KMS-11 (cell line): ENCODE measurements around the gene RTL10.

Experiments
- H2AFZ ChIP-seq: fragments of 200-600 bp; sonication (generic); 2 replicates; pipeline ENCODE4 v1.6.1; 2016; ENCODE audit warnings: antibody characterized with exemption, mixed run types, low read depth
- H3K27ac ChIP-seq: fragments of 200-600 bp; sonication (generic); 2 replicates; pipeline ENCODE4 v1.6.1; 2016; ENCODE audit warnings: mild to moderate bottlenecking, mixed run types
- H3K27me3 ChIP-seq: fragments of 200-600 bp; sonication (generic); 2 replicates; pipeline ENCODE4 v1.6.1; 2017; ENCODE audit warnings: mild to moderate bottlenecking, low read depth, mixed run types, moderate library complexity; ENCODE audit not compliant: insufficient read depth
- H3K36me3 ChIP-seq: fragments of 200-600 bp; sonication (generic); 2 replicates; pipeline ENCODE4 v1.6.1; 2017; ENCODE audit warnings: mild to moderate bottlenecking, mixed run types; ENCODE audit not compliant: insufficient read depth
- H3K4me1 ChIP-seq: fragments of 200-600 bp; sonication (generic); 2 replicates; pipeline ENCODE4 v1.6.1; 2016; ENCODE audit warnings: mild to moderate bottlenecking, low read depth, mixed run types; ENCODE audit not compliant: poor library complexity, severe bottlenecking
- H3K4me2 ChIP-seq: fragments of 200-600 bp; sonication (generic); 2 replicates; pipeline ENCODE4 v1.7.0; 2016; ENCODE audit warnings: mild to moderate bottlenecking, mixed run types
- H3K4me3 ChIP-seq: fragments of 200-600 bp; sonication (generic); IDR thresholded peaks from 2 replicates; pipeline ENCODE4 v1.6.1; 2017; ENCODE audit warnings: low read depth, low read length, mixed read lengths; ENCODE audit not compliant: insufficient read depth
- H3K79me2 ChIP-seq: fragments of 200-600 bp; sonication (generic); 2 replicates; pipeline ENCODE4 v1.6.1; 2016; ENCODE audit warnings: low read depth, mixed run types; ENCODE audit not compliant: insufficient read depth
- H3K9ac ChIP-seq: fragments of 200-600 bp; sonication (generic); 2 replicates; pipeline ENCODE4 v1.6.1; 2016; ENCODE audit warnings: mild to moderate bottlenecking, mixed run types
- H4K20me1 ChIP-seq: fragments of 200-600 bp; sonication (generic); 2 replicates; pipeline ENCODE4 v1.6.1; 2016; ENCODE audit warnings: mild to moderate bottlenecking, mixed run types; ENCODE audit not compliant: insufficient read depth
- CTCF ChIP-seq: fragments of 200-600 bp; sonication (generic); conservative IDR thresholded peaks from 2 replicates; pipeline ENCODE4 v1.6.1; 2017; ENCODE audit warnings: low read depth, mild to moderate bottlenecking, antibody characterized with exemption, low read length, moderate library complexity, mixed read lengths

RTL10 gene

DNA sequence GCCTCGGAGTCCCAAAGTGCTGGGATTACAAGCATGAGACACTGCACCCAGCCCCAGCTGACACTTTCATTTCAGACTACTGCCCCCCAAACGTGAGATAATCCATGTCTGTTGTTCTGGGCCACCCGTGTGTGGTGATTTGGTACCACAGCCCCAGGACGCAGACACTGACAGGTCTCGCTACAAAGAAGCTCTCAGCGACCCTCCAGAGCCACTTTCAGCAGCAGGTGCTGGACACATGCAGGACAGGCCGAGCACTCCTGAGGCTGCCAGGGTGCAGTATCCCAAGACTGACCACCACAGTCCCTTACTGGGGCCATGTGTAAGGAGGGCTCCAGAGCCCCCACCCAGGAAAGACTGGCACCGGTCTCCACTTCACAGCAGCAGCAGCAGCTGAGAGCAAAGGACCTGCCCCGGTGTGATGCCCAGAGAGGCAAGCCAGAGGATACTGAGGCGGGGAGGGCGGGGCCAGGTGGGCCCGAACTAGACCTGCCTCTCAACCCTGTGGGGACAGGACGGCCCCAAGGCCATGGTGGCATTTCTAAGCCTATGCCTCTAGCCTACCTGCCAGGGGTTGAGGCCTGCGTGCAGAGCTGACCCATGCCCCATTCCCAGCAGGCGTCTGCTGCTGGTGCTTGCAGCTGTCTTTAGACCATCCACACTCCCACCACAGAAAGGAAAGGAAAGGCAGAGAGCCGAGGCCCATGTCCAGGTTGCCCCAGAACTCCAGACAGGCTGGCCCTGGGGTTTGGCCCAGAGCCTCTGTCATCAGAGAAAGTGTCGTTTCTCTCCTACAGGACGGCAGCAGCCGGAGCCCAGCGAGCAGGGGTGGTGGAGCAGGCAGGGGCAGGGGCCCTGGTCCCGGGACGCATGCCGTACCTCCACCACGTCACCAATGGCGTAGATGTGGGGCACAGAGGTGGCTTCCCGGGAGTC lies 28.0 kb upstream of the RTL10 start:
- H3K9ac ChIP-seq, result no peak overlapping the region
- no peak overlapping the region for H3K27ac ChIP-seq
- H3K4me3 ChIP-seq, result no peak overlapping the region
- TF ChIP-seq CTCF, result no peak
- H3K4me1 ChIP-seq, result no peaks in the 10 kb centered on the region
- no peaks in the 10 kb centered on the region for H3K36me3 ChIP-seq
- H3K79me2 ChIP-seq, result no peaks in the 10 kb centered on the region
- H3K27me3 ChIP-seq, result no peaks in the 10 kb centered on the region
- H2AFZ ChIP-seq, result no peak overlapping the region
- no peaks in the 10 kb centered on the region for H4K20me1 ChIP-seq
- no peak overlapping the region for H3K4me2 ChIP-seq

- Histone ChIP-seq H4K20me1 (no peaks in the 10 kb centered on the region), H3K4me3 (no peak overlapping the region), H3K4me1 (no peaks in the 10 kb centered on the region), H3K27ac (no peak overlapping the region), H3K27me3 (no peaks in the 10 kb centered on the region), H3K79me2 (no peaks in the 10 kb centered on the region), H3K9ac (no peak overlapping the region), H3K36me3 (no peaks in the 10 kb centered on the region), H2AFZ (no peak overlapping the region), H3K4me2 (no peak overlapping the region)
- no peak for TF ChIP-seq CTCF
Measured at GRCh38 chr22:19880786-19881569, 26.3 kb upstream of the RTL10 start.

GRCh38 chr22:19879992-19880785 lies 25.5 kb upstream of the RTL10 start:
- Histone ChIP-seq H4K20me1 (no peaks in the 10 kb centered on the region), H3K27ac (no peak overlapping the region), H3K4me3 (no peak overlapping the region), H3K79me2 (no peaks in the 10 kb centered on the region), H2AFZ (no peak overlapping the region), H3K4me1 (no peaks in the 10 kb centered on the region), H3K4me2 (no peak overlapping the region), H3K9ac (no peak overlapping the region), H3K36me3 (no peaks in the 10 kb centered on the region), H3K27me3 (no peaks in the 10 kb centered on the region)
- no peak for TF ChIP-seq CTCF

DNA sequence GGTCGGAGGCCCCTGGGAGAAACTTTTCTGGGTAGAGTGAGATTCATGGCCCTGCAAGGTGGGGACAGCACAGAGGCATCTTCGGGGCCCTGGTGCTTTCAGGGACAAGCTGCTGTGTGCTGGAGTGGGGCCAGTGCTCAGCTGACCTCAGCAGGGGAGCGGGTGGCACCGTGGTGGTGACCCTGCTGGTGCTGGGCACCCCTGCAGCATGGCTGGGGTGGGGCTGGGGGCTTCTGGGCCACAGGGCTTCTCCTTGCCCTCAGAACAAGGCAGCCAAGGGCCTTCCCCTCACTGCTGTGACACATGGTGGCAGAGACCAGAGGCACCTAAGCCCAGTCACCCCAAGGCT lies 24.9 kb upstream of the RTL10 start:
- H3K4me1 ChIP-seq, result no peaks in the 10 kb centered on the region
- no peak overlapping the region for H2AFZ ChIP-seq
- no peak for TF ChIP-seq CTCF
- no peak overlapping the region for H3K4me2 ChIP-seq
- no peaks in the 10 kb centered on the region for H3K36me3 ChIP-seq
- no peak overlapping the region for H3K4me3 ChIP-seq
- H4K20me1 ChIP-seq, result no peaks in the 10 kb centered on the region
- H3K9ac ChIP-seq, result no peak overlapping the region
- no peaks in the 10 kb centered on the region for H3K79me2 ChIP-seq
- no peaks in the 10 kb centered on the region for H3K27me3 ChIP-seq
- no peak overlapping the region for H3K27ac ChIP-seq
